Prostate gland (tissue), 2 donors: Measurements from ENCODE around the gene SLC7A7.
"Not testable (repeated sequence)": the region's sequence is repeated elsewhere in the genome, so short reads cannot be mapped to it uniquely, and the experiment has no call there.

Source experiments
- CTCF ChIP-seq, 4 experiments: fragments of 200-600 bp in 2 of 4; fragments of 450-650 bp in 2 of 4; sonication (generic) in 2 of 4; IDR thresholded peaks; 1 replicate in 3 of 4; 2 replicates in 1 of 4; pipeline ENCODE4 v1.5.1; 2016 to 2019; ENCODE audit warnings: antibody characterized with exemption in 4 of 4, mild to moderate bottlenecking in 2 of 4, moderate library complexity in 2 of 4
- POLR2AphosphoS5 ChIP-seq: sonication (generic); formaldehyde crosslinking; IDR thresholded peaks from one replicate; pipeline ENCODE4 v1.6.1; 2017; ENCODE audit warnings: antibody characterized with exemption

GRCh38 chr14:22724847-22725246, 90.4 kb downstream of the SLC7A7 start:
- not testable (repeated sequence) for TF ChIP-seq CTCF (IDR thresholded peaks at IDR 0.05); POLR2AphosphoS5
